ENCODE data around the gene VPS33B.

- TF ChIP-seq POLR2AphosphoS5 (IDR thresholded peaks at IDR 0.05; ENCODE audit: borderline replicate concordance, low read depth, low read length) = no peak
- TF ChIP-seq EZH2 (IDR thresholded peaks at IDR 0.05) = no peak
Observed at GRCh38 chr15:90966262-90966661, 56.1 kb downstream of the VPS33B start.

Data from SK-N-MC (cell line).